K562 (cell line): ENCODE measurements around the gene GDF7. TPM values are rescaled to one million over a fixed set of nuclear protein-coding genes. Genes with fewer than 3 reads are reported as not detected.
A peak's percentile ranks its signal among the peaks of the same experiment; 100 is the strongest.

ENCODE experiments used
- NR2F6 ChIP-seq: fragments of 450-650 bp; formaldehyde crosslinking; IDR thresholded peaks from 2 replicates; pipeline ENCODE4 v1.4.0; 2020; ENCODE audit warnings: mild to moderate bottlenecking
- POLR2AphosphoS5 ChIP-seq: IDR thresholded peaks from 2 replicates; pipeline ENCODE4 v1.6.1; 2011; ENCODE audit warnings: mild to moderate bottlenecking, low read depth, low read length, moderate library complexity; ENCODE audit not compliant: control insufficient read depth, insufficient read depth
- PYGO2 ChIP-seq: fragments of 450-650 bp; IDR thresholded peaks from 2 replicates; pipeline ENCODE4 v1.6.1; 2016; ENCODE audit warnings: mild to moderate bottlenecking, missing genetic modification characterization, moderate library complexity, missing compliant biosample characterization
- RBM22 ChIP-seq: fragments of 200-400 bp; formaldehyde crosslinking; IDR thresholded peaks from 2 replicates; pipeline ENCODE4 v1.6.1; 2018; ENCODE audit warnings: low read length, low read depth; ENCODE audit not compliant: poor library complexity, severe bottlenecking
- SLC30A9 ChIP-seq: fragments of 250-450 bp; sonication (Bioruptor Pico); IDR thresholded peaks from 2 replicates; pipeline ENCODE4 v1.8.0; 2022; ENCODE audit warnings: mild to moderate bottlenecking, moderate library complexity
- SPI1 ChIP-seq: IDR thresholded peaks from 2 replicates; pipeline ENCODE4 v1.6.1; 2011; ENCODE audit warnings: low read depth, low read length, control low read depth, borderline replicate concordance
- ZBTB40 ChIP-seq, 2 experiments: fragments of 450-650 bp in 1 of 2; sonication (generic) in 1 of 2; formaldehyde crosslinking in 1 of 2; IDR thresholded peaks; 2 replicates each; pipeline versions ENCODE4 v1.7.1 to v1.9.0; 2016 to 2022; ENCODE audit warnings: inconsistent platforms in 1 of 2, mild to moderate bottlenecking in 1 of 2, missing genetic modification reagents in 1 of 2
- ZNF12 ChIP-seq: sonication (generic); formaldehyde crosslinking; IDR thresholded peaks from 2 replicates; pipeline ENCODE4 v1.4.0; 2020; ENCODE audit warnings: mild to moderate bottlenecking, missing genetic modification reagents
- polyA plus RNA-seq, 8 experiments: library from polyadenylated mRNA; depleted of rRNA in 4 of 8; stranded (reverse) in 5 of 8; unstranded in 3 of 8; fragments of >200 nt; fragmentation: Nextera tagmentation in 2 of 8; fragmentation: Illumina TruSeq in 1 of 8; extraction: Ambion mirVana in 2 of 8; extraction: Trizol in 1 of 8; gene quantifications; 2 replicates each; pipeline versions ENCODE4 v1.2.1 to v1.2.3, GENCODE V29; 2011 to 2014; ENCODE audit warnings: inconsistent platforms in 1 of 8, missing spikeins in 1 of 8
- total RNA-seq, 7 experiments: library from RNA; depleted of rRNA in 6 of 7; stranded (reverse); fragments of >200 nt in 6 of 7; fragmentation: Illumina TruSeq in 2 of 7; extraction: Trizol in 2 of 7; gene quantifications; 2 replicates each; pipeline versions ENCODE4 v1.2.1 to v1.2.3, GENCODE V29; 2011 to 2021; ENCODE audit warnings: low replicate concordance in 1 of 7

GDF7 gene
- total and polyA plus RNA-seq, 9 of the 15 experiments (the other 6 are each of a cell fraction or from before 2014, with no cell fraction given): 0.01 TPM; not detected in 7

DNA sequence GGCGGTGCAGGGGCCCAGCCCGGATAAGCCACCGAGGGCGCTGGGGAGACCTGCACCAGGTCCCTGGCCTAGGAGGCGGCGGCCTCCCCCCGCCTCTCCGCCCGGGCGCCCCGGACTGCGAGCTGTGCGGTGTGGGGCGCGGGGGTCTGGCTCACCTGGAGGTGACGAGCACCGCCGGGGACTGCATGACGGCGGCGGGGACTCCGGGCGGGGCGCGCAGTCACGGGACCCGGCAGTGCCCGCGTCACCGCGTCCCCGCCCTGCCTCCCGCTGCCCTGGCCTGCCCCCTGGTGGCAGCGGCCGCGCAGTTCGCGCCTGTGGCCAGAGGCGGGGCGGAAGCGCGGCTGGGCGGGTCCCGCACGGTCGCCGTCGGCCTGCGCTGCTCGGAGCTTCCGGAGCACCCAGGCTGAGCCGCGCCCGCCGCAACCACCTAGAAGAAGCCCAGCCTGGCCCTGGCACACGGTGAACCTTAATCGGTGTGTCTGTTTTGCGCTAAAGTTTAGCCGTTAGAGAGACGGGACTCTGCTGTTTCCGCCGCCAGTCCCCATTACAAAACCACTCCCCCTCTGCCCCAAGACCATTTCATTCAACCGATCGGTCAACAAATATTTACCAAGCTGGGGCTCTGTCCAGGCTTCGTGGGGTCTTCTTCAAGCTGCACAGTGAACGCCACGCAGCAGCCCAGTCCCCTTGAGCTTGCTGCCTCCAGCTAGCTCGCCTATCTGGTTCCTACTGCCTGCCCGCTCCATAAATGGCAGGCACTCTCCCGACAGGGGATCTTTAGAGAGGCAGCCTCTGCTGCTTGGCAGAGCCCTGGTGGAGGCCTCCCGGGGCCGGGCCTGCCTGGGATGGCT lies 15.8 kb upstream of the GDF7 start, which contains the start of gene HS1BP3 (continued):
- TF ChIP-seq ZBTB40 (IDR thresholded peaks at IDR 0.05): 0 out of 2 replicates have a peak, but pooled peaks have one; percentile 15
- TF ChIP-seq ZBTB40 (CRISPR knock-in tag; IDR thresholded peaks at IDR 0.05): no peak
- TF ChIP-seq PYGO2 (tag): no peak
- no peak for TF ChIP-seq RBM22
- TF ChIP-seq SPI1: peak; percentile 14; the same call in 1 of the 2 replicates
- TF ChIP-seq POLR2AphosphoS5: peak; percentile 70
- no peak for TF ChIP-seq NR2F6
- no peak for TF ChIP-seq SLC30A9 (CRISPR knock-in tag)
- TF ChIP-seq ZNF12 (CRISPR knock-in tag): no peak
